Measurements from ENCODE around the gene IGFBPL1. TPM values are rescaled to one million over a fixed set of nuclear protein-coding genes. Genes with fewer than 3 reads are reported as not detected.

Gene IGFBPL1
- total RNA-seq, 1 donor from 2014 or later, result 26.7 TPM

DNA sequence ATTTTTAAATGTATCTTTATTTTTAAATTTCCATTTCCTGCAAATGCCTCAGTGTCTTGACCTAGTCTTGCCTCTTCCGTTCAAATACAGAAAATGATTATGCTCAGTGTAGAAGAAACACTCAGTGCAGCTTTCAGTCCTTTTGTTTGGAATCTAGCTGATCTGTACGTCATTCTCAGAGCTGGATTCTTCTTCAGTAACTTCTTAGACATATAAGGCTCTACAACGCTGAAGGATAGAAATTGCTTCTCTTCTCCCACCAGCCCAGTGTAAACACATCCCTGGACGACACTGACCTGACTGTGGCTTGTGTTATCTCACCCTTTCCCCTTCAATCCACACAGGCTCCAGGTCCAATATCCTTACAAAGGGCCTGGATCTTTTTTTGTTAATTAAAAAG is 34.9 kb downstream of the IGFBPL1 start:
- Mint-ChIP-seq H3K36me3 (no peaks in the 10 kb centered on the region), H3K27ac (no peak overlapping the region), H3K9me3 (peaks cover 9% of the 10 kb centered on the region), H3K4me1 (ENCODE audit: unreplicated experiment) (peaks cover 18% of the 10 kb centered on the region), H3K4me3 (no peak overlapping the region), H3K27me3 (peaks cover 14% of the 10 kb centered on the region)
- no peak for DNase-seq (ENCODE audit: extremely low spot score, unreplicated experiment)
- TF ChIP-seq CTCF (conservative IDR thresholded peaks at IDR 0.05), result no peak

DNA sequence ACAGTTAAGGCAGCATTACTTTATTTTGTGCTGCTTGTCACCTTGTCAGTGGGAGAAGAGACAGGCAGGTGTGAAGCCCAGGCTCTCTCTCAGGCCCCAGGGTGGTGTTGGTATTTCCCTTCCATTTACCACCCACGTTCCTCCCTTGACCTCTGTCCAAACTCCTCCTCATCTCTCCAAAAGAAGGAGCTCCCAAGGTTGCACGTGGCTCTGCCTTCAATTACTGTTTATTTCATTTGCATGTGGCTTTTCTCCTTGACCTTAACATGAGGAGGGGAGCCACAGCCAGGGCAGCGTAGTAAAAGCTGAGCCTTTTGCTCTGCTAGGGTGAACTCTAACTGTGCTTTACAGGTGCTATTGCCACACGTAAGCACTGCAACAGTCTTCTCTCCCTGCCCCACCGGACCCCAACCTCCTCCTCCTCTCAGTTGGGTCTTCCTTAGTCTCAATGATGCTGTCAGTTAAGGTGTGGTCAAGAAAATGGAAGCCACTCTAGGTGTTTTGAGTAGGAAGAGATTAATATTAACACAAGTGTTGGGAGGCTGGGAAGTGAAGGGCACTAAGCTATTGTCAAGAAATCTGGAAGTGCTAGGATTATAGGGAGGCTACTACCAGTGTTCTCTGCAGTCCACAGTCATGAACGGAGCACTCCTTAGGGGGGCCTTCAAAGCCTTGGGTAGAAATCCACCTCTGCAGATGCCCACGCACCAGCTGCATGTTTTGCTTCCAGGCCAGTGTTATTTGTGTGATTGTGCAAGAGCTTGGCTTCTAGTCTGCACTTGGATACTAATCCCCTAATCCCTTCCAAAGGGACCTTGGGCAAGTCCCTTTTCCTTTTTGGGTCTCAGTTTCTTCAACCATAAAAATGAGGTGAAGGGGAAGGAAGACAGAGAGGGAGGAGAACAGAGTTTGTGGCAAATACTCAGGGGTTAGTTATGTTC is 35.7 kb downstream of the IGFBPL1 start:
- Mint-ChIP-seq H3K36me3 (no peaks in the 10 kb centered on the region), H3K27me3 (peaks cover 14% of the 10 kb centered on the region), H3K4me1 (ENCODE audit: unreplicated experiment) (peaks cover 14% of the 10 kb centered on the region), H3K4me3 (no peak overlapping the region), H3K27ac (no peak overlapping the region), H3K9me3 (peaks cover 9% of the 10 kb centered on the region)
- TF ChIP-seq CTCF (conservative IDR thresholded peaks at IDR 0.05), result no peak
- DNase-seq (ENCODE audit: extremely low spot score, unreplicated experiment), result no peak

DNA sequence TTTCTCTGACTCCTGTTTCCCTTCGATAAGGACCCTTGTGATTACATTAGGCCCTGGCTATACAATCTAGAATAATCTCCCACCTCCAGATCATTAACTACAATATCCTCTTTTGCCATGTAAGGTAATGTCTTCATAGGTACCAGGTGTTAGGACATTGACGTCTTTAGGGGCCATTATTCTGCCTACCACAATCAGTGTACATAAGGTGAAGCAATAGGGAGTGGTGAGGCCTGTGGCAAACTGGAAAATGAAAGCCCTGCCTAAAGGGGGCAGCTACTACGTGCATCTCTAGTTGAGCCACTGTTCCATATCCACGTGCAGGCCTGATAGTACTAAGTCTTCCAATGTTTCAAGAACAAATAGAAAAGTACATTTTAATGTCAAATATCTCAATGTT is 36.5 kb downstream of the IGFBPL1 start:
- Mint-ChIP-seq H3K9me3 (peaks cover 9% of the 10 kb centered on the region), H3K27me3 (peaks cover 14% of the 10 kb centered on the region), H3K36me3 (no peaks in the 10 kb centered on the region), H3K27ac (no peak overlapping the region), H3K4me3 (no peak overlapping the region), H3K4me1 (ENCODE audit: unreplicated experiment) (peaks cover 9% of the 10 kb centered on the region)
- TF ChIP-seq CTCF (conservative IDR thresholded peaks at IDR 0.05), result no peak
- no peak for DNase-seq (ENCODE audit: extremely low spot score, unreplicated experiment)

DNA sequence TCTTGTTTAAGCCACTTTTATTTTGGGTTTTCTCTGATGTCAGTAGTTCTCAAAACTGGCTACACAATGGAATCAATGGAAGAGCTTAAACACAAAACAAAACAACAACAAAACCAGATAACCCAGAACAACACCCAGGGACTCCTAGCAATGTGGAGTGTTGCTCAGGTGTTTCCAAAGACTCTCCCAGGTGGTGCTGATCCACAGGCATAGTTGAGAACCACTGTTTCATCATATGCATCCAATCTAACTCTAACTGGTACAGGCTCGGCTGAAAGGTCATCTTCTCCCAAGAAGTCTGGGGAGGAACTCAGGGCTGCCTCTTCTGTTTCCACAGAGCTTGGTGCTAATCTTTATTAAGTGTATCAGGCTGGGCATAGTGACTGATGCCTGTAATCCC is 37.2 kb downstream of the IGFBPL1 start:
- no peak overlapping the region for H3K4me3 Mint-ChIP-seq
- DNase-seq (ENCODE audit: extremely low spot score, unreplicated experiment), result no peak
- H3K27me3 Mint-ChIP-seq, result peaks cover 14% of the 10 kb centered on the region
- no peak for TF ChIP-seq CTCF (conservative IDR thresholded peaks at IDR 0.05)
- H3K4me1 Mint-ChIP-seq (ENCODE audit: unreplicated experiment), result peaks cover 9% of the 10 kb centered on the region
- no peaks in the 10 kb centered on the region for H3K36me3 Mint-ChIP-seq
- H3K9me3 Mint-ChIP-seq, result peaks cover 9% of the 10 kb centered on the region
- no peak overlapping the region for H3K27ac Mint-ChIP-seq

- Mint-ChIP-seq H3K36me3 (no peaks in the 10 kb centered on the region), H3K27ac (no peak overlapping the region), H3K9me3 (peaks cover 9% of the 10 kb centered on the region), H3K4me3 (no peak overlapping the region), H3K27me3 (peaks cover 14% of the 10 kb centered on the region), H3K4me1 (ENCODE audit: unreplicated experiment) (peaks cover 11% of the 10 kb centered on the region)
- no peak for DNase-seq (ENCODE audit: extremely low spot score, unreplicated experiment)
- TF ChIP-seq CTCF (conservative IDR thresholded peaks at IDR 0.05), result no peak
Observed at GRCh38 chr9:38386319-38386895, 37.8 kb downstream of the IGFBPL1 start.

Measured in type B pancreatic cell (in vitro differentiated cells).